Retinal pigment epithelial cell (primary cell): ENCODE data around the gene MBD3L1.

Experiments used
- DNase-seq: peaks from one replicate; pipeline ENCODE4 v3.0.0-alpha.2; 2010; ENCODE audit warnings: low read depth
- H3K4me3 ChIP-seq: 2 replicates; pipeline ENCODE4 v1.5.1; 2011; ENCODE audit warnings: mild to moderate bottlenecking, low read length, control low read depth, moderate library complexity
- TF ChIP-seq, protein P1 (sequence below): conservative IDR thresholded peaks from 2 replicates; pipeline ENCODE4 v1.5.1; 2011; ENCODE audit warnings: low read depth, low read length, control low read depth, inconsistent platforms

MBD3L1 gene

DNA sequence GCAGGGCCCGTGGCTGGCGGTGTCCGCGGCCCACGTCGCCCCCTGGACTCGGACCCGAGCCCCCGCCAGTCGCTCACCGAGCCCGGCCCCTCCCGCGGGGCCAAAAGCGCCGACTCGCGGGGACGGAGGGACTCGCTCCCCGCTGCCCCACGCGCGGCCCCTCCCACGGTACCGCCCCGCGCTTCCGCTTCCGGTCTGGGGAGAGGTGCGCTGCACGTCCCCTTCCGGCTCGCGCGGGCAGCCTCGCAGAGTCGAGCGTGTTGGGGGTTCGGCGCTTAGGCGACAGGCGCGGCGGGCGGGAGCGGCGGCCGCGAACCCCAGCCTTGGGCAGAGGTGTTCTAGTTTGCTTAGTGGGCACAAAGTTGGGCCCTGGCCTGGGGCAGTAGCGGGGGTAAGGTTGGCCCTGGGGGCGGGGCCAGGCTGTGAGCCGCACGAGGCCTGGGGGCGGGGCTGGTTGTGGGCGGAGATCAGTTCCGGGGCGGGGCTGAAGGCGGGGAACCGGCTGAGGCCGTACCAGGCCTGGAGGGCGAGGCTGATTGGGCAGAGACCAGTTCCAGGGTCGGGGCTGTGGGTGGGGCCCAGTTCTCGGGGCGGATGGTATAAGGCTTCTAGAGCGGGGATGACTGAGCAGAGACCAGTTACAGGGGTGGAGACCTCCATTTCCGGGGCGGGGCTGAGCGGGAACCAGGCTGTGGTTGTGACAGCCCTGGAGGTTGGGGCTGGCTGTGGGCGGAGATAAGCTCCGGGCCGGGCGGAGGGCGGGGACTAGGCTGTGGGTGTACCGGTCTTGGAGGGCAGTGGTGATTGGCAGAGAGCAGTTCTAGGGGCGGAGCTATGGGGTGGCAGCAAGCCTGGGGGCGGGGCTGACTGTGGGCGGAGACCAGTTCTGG is at the start of gene MBD3L1, which contains the start of gene ZNF558:
Gene MBD3L1 (plus strand): TSS at position 246 of the 890 bp plus-strand sequence. CDS start 10,302 bp downstream, outside the sequence.
Gene ZNF558 (minus strand): TSS at position 173 of the 890 bp plus-strand sequence. CDS start 9,645 bp downstream, outside the sequence.
- peak within 1 kb of the TSS; percentile 69 for H3K4me3 ChIP-seq

DNA sequence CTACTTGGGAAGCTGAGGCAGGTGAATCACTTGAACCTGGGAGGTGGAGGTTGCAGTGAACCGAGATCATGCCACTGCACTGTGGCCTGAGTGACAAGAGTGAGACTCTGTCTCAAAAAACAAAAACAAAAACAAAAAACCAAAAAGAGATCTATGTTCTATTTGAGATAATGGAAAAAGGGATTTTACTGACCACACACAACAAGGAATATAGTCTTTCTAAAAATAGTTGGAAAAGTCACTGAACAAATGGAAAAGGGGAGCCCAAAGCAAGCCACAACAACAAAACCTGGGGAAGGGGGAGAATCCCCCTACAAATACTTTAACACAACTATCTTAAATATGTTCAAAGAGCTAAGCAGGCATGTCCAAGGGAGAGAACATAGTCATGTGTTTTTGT is 37.4 kb upstream of the MBD3L1 start:
- TF ChIP-seq, protein P1, sequence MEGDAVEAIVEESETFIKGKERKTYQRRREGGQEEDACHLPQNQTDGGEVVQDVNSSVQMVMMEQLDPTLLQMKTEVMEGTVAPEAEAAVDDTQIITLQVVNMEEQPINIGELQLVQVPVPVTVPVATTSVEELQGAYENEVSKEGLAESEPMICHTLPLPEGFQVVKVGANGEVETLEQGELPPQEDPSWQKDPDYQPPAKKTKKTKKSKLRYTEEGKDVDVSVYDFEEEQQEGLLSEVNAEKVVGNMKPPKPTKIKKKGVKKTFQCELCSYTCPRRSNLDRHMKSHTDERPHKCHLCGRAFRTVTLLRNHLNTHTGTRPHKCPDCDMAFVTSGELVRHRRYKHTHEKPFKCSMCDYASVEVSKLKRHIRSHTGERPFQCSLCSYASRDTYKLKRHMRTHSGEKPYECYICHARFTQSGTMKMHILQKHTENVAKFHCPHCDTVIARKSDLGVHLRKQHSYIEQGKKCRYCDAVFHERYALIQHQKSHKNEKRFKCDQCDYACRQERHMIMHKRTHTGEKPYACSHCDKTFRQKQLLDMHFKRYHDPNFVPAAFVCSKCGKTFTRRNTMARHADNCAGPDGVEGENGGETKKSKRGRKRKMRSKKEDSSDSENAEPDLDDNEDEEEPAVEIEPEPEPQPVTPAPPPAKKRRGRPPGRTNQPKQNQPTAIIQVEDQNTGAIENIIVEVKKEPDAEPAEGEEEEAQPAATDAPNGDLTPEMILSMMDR: no peak

More for the DNA sequence above, at the start of gene MBD3L1, which contains the start of gene ZNF558:
- TF ChIP-seq, protein P1: no peak
- peak; percentile 86 for DNase-seq

DNA sequence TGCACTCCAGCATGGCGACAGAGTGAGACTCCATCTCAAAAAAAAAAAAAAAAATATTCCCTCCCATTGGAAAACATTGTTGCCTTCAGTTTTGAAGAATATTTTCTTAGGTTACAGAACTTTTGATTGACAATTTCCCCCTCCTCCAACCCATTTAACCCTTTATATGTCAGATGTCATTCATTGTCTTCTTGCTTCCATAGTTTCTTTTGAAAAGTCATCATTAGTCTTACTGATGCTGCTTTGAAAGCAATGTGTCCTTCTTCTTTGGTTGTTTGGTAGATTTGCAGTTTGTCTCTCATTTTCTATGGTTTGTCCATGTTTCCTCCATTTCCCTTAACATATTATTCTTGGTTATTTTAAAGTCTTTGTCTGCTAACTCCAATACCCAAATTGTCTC is 25.5 kb upstream of the MBD3L1 start:
- DNase-seq: no peak
- TF ChIP-seq, protein P1: no peak
- H3K4me3 ChIP-seq: no peak overlapping the region

More for the DNA sequence above, 37.4 kb upstream of the MBD3L1 start:
- H3K4me3 ChIP-seq: no peak overlapping the region
- DNase-seq: no peak

DNA sequence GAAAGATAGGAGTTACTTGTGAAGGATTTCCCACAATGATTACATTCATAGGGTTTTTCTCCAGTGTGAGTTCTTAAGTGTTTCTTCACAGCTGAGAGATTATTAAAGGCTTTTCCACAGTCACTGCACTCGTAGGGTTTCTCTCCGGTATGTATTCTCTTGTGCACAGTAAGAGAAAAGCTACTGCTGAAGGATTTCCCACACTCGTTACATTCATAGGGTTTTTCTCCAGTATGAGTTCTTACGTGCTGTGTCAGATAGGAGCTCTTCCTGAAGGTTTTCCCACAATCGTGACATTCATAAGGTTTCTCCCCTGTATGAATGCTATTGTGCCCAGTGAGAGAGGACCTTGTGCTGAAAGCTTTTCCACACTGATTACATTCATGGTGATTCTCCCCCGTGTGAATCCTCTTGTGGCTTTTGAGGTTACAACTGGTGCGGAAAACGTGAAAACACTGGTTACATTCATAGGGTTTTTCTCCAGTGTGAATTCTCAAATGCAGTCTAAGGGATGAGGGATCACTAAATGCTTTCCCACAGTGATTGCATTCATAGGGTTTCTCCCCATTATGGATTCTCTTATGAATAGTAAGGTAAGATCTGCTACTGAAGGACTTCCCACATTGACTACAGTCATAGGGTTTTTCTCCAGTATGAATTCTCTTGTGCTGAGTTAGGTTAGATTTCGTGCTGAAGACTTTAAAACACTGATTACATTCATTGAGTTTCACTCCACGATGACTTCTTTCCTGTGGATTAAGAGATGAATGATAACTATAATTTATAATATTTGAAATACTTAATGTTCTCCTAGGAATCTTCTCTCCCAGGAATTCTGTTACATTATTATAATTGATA is 20.6 kb upstream of the MBD3L1 start:
- TF ChIP-seq, protein P1: no peak
- no peak for DNase-seq
- H3K4me3 ChIP-seq: no peak overlapping the region

DNA sequence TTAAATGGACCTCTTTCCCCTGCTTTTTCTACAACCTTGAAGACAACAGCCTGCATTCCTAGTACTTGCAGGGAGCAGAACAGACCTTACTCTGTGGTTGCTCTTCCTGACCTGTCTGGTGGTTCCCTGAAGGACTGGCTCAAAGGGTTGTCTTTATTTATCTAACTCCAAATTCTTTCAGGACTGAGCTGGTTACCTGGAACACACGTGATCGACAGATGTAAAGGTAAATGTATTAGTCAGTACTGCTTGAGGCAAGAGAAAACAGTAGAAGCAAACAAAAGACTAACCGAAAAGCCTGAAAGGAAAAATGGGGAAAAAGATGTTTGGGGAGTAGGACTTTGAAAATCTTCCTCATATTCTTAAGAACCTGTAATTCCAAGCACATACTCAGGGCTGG is 18.0 kb upstream of the MBD3L1 start:
- DNase-seq: no peak
- no peak overlapping the region for H3K4me3 ChIP-seq
- TF ChIP-seq, protein P1: no peak

DNA sequence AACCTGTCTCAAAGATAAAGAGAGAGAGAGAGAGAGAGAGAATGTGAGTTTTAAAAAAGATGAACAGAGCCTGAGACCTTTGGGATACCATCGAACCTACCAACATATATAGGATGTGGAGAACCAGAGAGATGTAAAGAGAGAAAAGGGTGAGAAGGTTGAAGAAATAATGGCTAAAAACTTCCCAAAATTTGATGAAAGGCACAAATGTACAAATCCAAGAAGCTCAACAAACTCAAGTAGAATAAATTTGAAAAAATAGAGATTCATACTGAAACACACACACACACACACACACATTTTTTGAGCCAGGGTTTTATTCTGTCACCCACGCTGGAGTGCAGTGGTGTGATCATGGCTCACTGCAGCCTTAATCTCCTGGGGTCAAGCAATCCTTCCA is 16.4 kb upstream of the MBD3L1 start:
- TF ChIP-seq, protein P1: no peak
- DNase-seq: no peak
- H3K4me3 ChIP-seq: no peak overlapping the region
